ENCODE measurements around the gene NLGN1. TPM values are rescaled to one million over a fixed set of nuclear protein-coding genes. Genes with fewer than 3 reads are reported as not detected.
A peak's percentile ranks its signal among the peaks of the same experiment; 100 is the strongest.

NLGN1 gene
- total RNA-seq, 4 donors from 2014 or later, result 12.9 to 20.9 (median 18.0) TPM

- Histone ChIP-seq H3K27me3 (no peaks in the 10 kb centered on the region), H3K9me3 (no peaks in the 10 kb centered on the region), H3K4me1 (no peaks in the 10 kb centered on the region), H3K27ac (replicated peaks in 1 of 4) (no peak overlapping the region), H3K4me3 (no peak overlapping the region), H3K36me3 (no peaks in the 10 kb centered on the region)
- TF ChIP-seq CTCF (IDR thresholded peaks at IDR 0.05), result no peak
- no peak for TF ChIP-seq EP300 (IDR thresholded peaks at IDR 0.05)
- no peak for TF ChIP-seq POLR2AphosphoS5 (IDR thresholded peaks at IDR 0.05)
- TF ChIP-seq POLR2A (IDR thresholded peaks at IDR 0.05; ENCODE audit: low read depth), result no peak
- DNase-seq (ENCODE audit: extremely low spot score), result no peak
- intact Hi-C loops (cut with DNase I), result no loop called here
Measured at GRCh38 chr3:173992416-173992815, 594.9 kb downstream of the NLGN1 start.

DNA sequence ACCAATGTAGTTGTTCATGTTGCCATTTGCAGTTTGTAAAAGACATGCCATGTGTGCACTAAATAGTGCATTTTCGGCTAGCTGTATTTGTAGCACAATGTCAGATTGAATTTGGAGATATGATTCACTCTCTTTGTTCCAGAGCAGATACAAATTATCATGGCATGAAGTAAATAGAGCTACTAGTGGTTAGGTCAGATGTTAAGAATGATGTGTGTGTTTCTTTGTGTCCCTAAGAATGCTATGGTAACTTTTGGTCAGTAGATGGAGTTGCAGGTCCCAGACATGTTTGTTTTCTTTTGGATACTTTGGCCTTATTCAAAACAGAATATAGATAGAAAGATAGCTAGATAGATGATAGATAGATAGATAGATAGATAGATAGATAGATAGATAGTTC is 595.8 kb downstream of the NLGN1 start:
- TF ChIP-seq CTCF (IDR thresholded peaks at IDR 0.05), result no peak
- TF ChIP-seq POLR2A (IDR thresholded peaks at IDR 0.05; ENCODE audit: low read depth), result no peak
- TF ChIP-seq POLR2AphosphoS5 (IDR thresholded peaks at IDR 0.05), result no peak
- TF ChIP-seq EP300 (IDR thresholded peaks at IDR 0.05), result no peak
- intact Hi-C loops (cut with DNase I), result no loop called here
- DNase-seq (ENCODE audit: extremely low spot score), result no peak
- Histone ChIP-seq H3K27me3 (no peaks in the 10 kb centered on the region), H3K4me3 (no peak overlapping the region), H3K27ac (replicated peaks in 1 of 4) (no peak overlapping the region), H3K36me3 (no peaks in the 10 kb centered on the region), H3K4me1 (no peaks in the 10 kb centered on the region), H3K9me3 (no peaks in the 10 kb centered on the region)
- WGBS, result 71% methylated on average over 1 of the region's 1 CpG

DNA sequence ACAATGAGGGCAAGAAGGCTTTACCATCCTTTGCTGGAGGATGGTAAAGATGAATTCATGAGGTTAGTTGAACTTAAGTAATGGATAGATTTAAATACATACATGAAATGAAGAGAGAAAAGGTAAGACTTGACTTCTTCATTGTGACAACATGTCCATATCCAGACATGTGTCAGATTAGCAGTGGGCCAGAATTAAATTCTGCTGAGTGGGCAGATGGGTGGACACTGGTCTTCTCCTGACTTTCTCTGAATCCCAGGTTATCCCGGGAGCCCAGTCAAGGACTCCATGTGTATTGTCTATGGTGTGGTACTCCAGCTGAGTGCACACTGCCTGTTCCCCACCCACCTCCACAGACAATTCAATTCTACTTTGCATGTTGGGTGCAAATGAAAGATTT is 603.1 kb downstream of the NLGN1 start:
- intact Hi-C loops (cut with DNase I), result no loop called here
- no peaks in the 10 kb centered on the region for H3K27me3 ChIP-seq
- 92% methylated on average over 1 of the region's 1 CpG for WGBS
- H3K4me3 ChIP-seq, result no peak overlapping the region
- TF ChIP-seq EP300 (IDR thresholded peaks at IDR 0.05) (no peak), POLR2AphosphoS5 (IDR thresholded peaks at IDR 0.05) (no peak), CTCF (IDR thresholded peaks at IDR 0.05) (no peak)
- H3K4me1 ChIP-seq, result no peaks in the 10 kb centered on the region
- H3K27ac ChIP-seq (replicated peaks in 1 of 4), result no peak overlapping the region
- no peak for DNase-seq (ENCODE audit: extremely low spot score)
- no peaks in the 10 kb centered on the region for H3K36me3 ChIP-seq
- H3K9me3 ChIP-seq, result no peaks in the 10 kb centered on the region

DNA sequence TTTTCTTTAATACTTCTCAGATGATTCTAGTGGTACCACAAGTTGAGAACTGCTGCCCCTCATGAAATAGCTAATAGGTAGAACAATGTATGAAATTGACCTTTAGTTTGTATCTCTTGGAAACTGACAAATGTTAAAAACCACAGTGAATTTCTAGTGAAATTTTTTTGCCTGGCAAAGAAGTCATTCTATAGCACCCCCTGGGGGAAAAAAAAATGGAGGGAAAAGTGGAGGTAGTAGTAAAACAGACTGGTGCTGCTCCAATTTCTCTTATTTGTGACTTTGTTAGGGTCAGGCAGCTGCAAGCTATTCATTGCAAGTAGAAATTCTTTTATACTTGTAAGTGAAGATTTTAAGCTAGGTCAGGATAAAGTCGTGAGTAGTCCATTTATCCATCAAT is 605.0 kb downstream of the NLGN1 start:
- TF ChIP-seq EP300 (IDR thresholded peaks at IDR 0.05), result no peak
- TF ChIP-seq CTCF (IDR thresholded peaks at IDR 0.05), result peak in 1 of 3 experiments; percentile 5
- H3K27ac ChIP-seq (replicated peaks in 1 of 4), result no peak overlapping the region
- H3K4me3 ChIP-seq, result no peak overlapping the region
- no peaks in the 10 kb centered on the region for H3K27me3 ChIP-seq
- no peaks in the 10 kb centered on the region for H3K36me3 ChIP-seq
- H3K4me1 ChIP-seq, result no peaks in the 10 kb centered on the region
- no peaks in the 10 kb centered on the region for H3K9me3 ChIP-seq
- WGBS, result 73% methylated on average over 1 of the region's 1 CpG
- intact Hi-C loops (cut with DNase I), result no loop called here
- DNase-seq (ENCODE audit: extremely low spot score), result no peak

DNA sequence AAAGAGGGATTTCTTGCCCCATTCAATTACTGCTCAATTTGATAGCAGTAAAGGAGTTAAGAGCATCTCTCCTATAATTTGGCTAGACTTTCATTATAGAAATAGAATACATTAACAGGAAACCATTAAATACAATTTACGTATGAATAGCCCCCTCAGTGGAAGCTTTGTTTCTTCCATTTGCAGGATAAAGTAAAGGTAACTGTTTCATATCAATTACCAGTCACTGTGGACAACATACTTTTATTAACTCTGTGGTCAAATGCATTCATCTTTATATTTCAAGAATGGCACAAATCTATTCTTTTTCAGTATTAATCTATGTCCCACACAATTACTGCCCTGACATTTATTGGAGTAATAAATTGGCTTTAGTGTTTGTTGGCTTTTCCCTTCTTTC is 613.4 kb downstream of the NLGN1 start:
- H3K4me3 ChIP-seq, result no peak overlapping the region
- no peak overlapping the region for H3K27ac ChIP-seq (replicated peaks in 1 of 4)
- H3K4me1 ChIP-seq, result no peaks in the 10 kb centered on the region
- DNase-seq (ENCODE audit: extremely low spot score), result no peak
- H3K9me3 ChIP-seq, result no peaks in the 10 kb centered on the region
- H3K36me3 ChIP-seq, result no peaks in the 10 kb centered on the region
- intact Hi-C loops (cut with DNase I), result no loop called here
- H3K27me3 ChIP-seq, result no peaks in the 10 kb centered on the region
- TF ChIP-seq POLR2AphosphoS5 (IDR thresholded peaks at IDR 0.05) (no peak), CTCF (IDR thresholded peaks at IDR 0.05) (no peak), EP300 (IDR thresholded peaks at IDR 0.05) (no peak), POLR2A (IDR thresholded peaks at IDR 0.05; ENCODE audit: low read depth) (no peak)
- WGBS, result 94% methylated on average over 1 of the region's 1 CpG
